ENCODE data around the gene DTX3.

The DTX3 gene

GRCh38 chr12:57625261-57626032 is 20.8 kb downstream of the DTX3 start:
- no peaks in the 10 kb centered on the region for H3K9me3 ChIP-seq (ENCODE audit: control insufficient read depth, insufficient read depth, low read length)
- H3K4me3 ChIP-seq (ENCODE audit: low read depth, low read length), result no peak overlapping the region
- no peaks in the 10 kb centered on the region for H3K4me1 ChIP-seq (ENCODE audit: control insufficient read depth, insufficient read depth, low read length)
- no peak overlapping the region for H3K9ac ChIP-seq (ENCODE audit: low read depth, low read length)
- no peaks in the 10 kb centered on the region for H3K36me3 ChIP-seq (ENCODE audit: control insufficient read depth, insufficient read depth, low read length)
- peaks cover 100% of the 10 kb centered on the region for H3K27me3 ChIP-seq (ENCODE audit: control insufficient read depth, insufficient read depth, low read length)

- Histone ChIP-seq H3K27me3 (ENCODE audit: control insufficient read depth, insufficient read depth, low read length) (peaks cover 100% of the 10 kb centered on the region), H3K36me3 (ENCODE audit: control insufficient read depth, insufficient read depth, low read length) (no peaks in the 10 kb centered on the region), H3K4me1 (ENCODE audit: control insufficient read depth, insufficient read depth, low read length) (peaks cover 3% of the 10 kb centered on the region), H3K9ac (ENCODE audit: low read depth, low read length) (no peak overlapping the region), H3K4me3 (ENCODE audit: low read depth, low read length) (peak overlapping the region; percentile 16), H3K9me3 (ENCODE audit: control insufficient read depth, insufficient read depth, low read length) (no peaks in the 10 kb centered on the region)
These were observed 21.7 kb downstream of the DTX3 start for GRCh38 chr12:57626111-57626920.

GRCh38 chr12:57626921-57627445 is 22.4 kb downstream of the DTX3 start:
- Histone ChIP-seq H3K36me3 (ENCODE audit: control insufficient read depth, insufficient read depth, low read length) (no peaks in the 10 kb centered on the region), H3K4me3 (ENCODE audit: low read depth, low read length) (peak overlapping the region; percentile 39), H3K4me1 (ENCODE audit: control insufficient read depth, insufficient read depth, low read length) (peaks cover 4% of the 10 kb centered on the region), H3K9me3 (ENCODE audit: control insufficient read depth, insufficient read depth, low read length) (no peaks in the 10 kb centered on the region), H3K9ac (ENCODE audit: low read depth, low read length) (no peak overlapping the region), H3K27me3 (ENCODE audit: control insufficient read depth, insufficient read depth, low read length) (peaks cover 100% of the 10 kb centered on the region)

GRCh38 chr12:57627501-57628279 is 23.1 kb downstream of the DTX3 start:
- peaks cover 4% of the 10 kb centered on the region for H3K4me1 ChIP-seq (ENCODE audit: control insufficient read depth, insufficient read depth, low read length)
- no peaks in the 10 kb centered on the region for H3K36me3 ChIP-seq (ENCODE audit: control insufficient read depth, insufficient read depth, low read length)
- peak overlapping the region; percentile 39 for H3K4me3 ChIP-seq (ENCODE audit: low read depth, low read length)
- H3K9me3 ChIP-seq (ENCODE audit: control insufficient read depth, insufficient read depth, low read length), result no peaks in the 10 kb centered on the region
- H3K9ac ChIP-seq (ENCODE audit: low read depth, low read length), result no peak overlapping the region
- H3K27me3 ChIP-seq (ENCODE audit: control insufficient read depth, insufficient read depth, low read length), result peaks cover 98% of the 10 kb centered on the region

GRCh38 chr12:57628280-57629191 is 23.9 kb downstream of the DTX3 start:
- peaks cover 4% of the 10 kb centered on the region for H3K4me1 ChIP-seq (ENCODE audit: control insufficient read depth, insufficient read depth, low read length)
- no peaks in the 10 kb centered on the region for H3K36me3 ChIP-seq (ENCODE audit: control insufficient read depth, insufficient read depth, low read length)
- H3K9me3 ChIP-seq (ENCODE audit: control insufficient read depth, insufficient read depth, low read length), result no peaks in the 10 kb centered on the region
- no peak overlapping the region for H3K9ac ChIP-seq (ENCODE audit: low read depth, low read length)
- H3K4me3 ChIP-seq (ENCODE audit: low read depth, low read length), result peak overlapping the region; percentile 39
- H3K27me3 ChIP-seq (ENCODE audit: control insufficient read depth, insufficient read depth, low read length), result peaks cover 93% of the 10 kb centered on the region

GRCh38 chr12:57629897-57630471 is 25.4 kb downstream of the DTX3 start:
- Histone ChIP-seq H3K4me3 (ENCODE audit: low read depth, low read length) (peak overlapping the region; percentile 22), H3K9me3 (ENCODE audit: control insufficient read depth, insufficient read depth, low read length) (no peaks in the 10 kb centered on the region), H3K4me1 (ENCODE audit: control insufficient read depth, insufficient read depth, low read length) (peaks cover 4% of the 10 kb centered on the region), H3K36me3 (ENCODE audit: control insufficient read depth, insufficient read depth, low read length) (no peaks in the 10 kb centered on the region), H3K27me3 (ENCODE audit: control insufficient read depth, insufficient read depth, low read length) (peaks cover 85% of the 10 kb centered on the region), H3K9ac (ENCODE audit: low read depth, low read length) (no peak overlapping the region)

GRCh38 chr12:57630891-57631433 is 26.3 kb downstream of the DTX3 start:
- H3K4me3 ChIP-seq (ENCODE audit: low read depth, low read length), result peak overlapping the region; percentile 58
- peaks cover 82% of the 10 kb centered on the region for H3K27me3 ChIP-seq (ENCODE audit: control insufficient read depth, insufficient read depth, low read length)
- H3K9me3 ChIP-seq (ENCODE audit: control insufficient read depth, insufficient read depth, low read length), result no peaks in the 10 kb centered on the region
- H3K36me3 ChIP-seq (ENCODE audit: control insufficient read depth, insufficient read depth, low read length), result no peaks in the 10 kb centered on the region
- peaks cover 4% of the 10 kb centered on the region for H3K4me1 ChIP-seq (ENCODE audit: control insufficient read depth, insufficient read depth, low read length)
- H3K9ac ChIP-seq (ENCODE audit: low read depth, low read length), result no peak overlapping the region

GRCh38 chr12:57631566-57632072 is 27.0 kb downstream of the DTX3 start:
- H3K4me3 ChIP-seq (ENCODE audit: low read depth, low read length), result peak overlapping the region; percentile 58
- peaks cover 4% of the 10 kb centered on the region for H3K4me1 ChIP-seq (ENCODE audit: control insufficient read depth, insufficient read depth, low read length)
- H3K9ac ChIP-seq (ENCODE audit: low read depth, low read length), result no peak overlapping the region
- H3K36me3 ChIP-seq (ENCODE audit: control insufficient read depth, insufficient read depth, low read length), result no peaks in the 10 kb centered on the region
- no peaks in the 10 kb centered on the region for H3K9me3 ChIP-seq (ENCODE audit: control insufficient read depth, insufficient read depth, low read length)
- peaks cover 77% of the 10 kb centered on the region for H3K27me3 ChIP-seq (ENCODE audit: control insufficient read depth, insufficient read depth, low read length)

- Histone ChIP-seq H3K27me3 (ENCODE audit: control insufficient read depth, insufficient read depth, low read length) (peaks cover 70% of the 10 kb centered on the region), H3K9ac (ENCODE audit: low read depth, low read length) (no peak overlapping the region), H3K36me3 (ENCODE audit: control insufficient read depth, insufficient read depth, low read length) (no peaks in the 10 kb centered on the region), H3K4me1 (ENCODE audit: control insufficient read depth, insufficient read depth, low read length) (peaks cover 4% of the 10 kb centered on the region), H3K4me3 (ENCODE audit: low read depth, low read length) (peak overlapping the region; percentile 58), H3K9me3 (ENCODE audit: control insufficient read depth, insufficient read depth, low read length) (no peaks in the 10 kb centered on the region)
These were observed 27.7 kb downstream of the DTX3 start for GRCh38 chr12:57632073-57632957.

Data from iPS-15b (cell line).